ENCODE data around the gene IFI27L2.

The IFI27L2 gene

GRCh38 chr14:94115058-94115591 lies 14.3 kb downstream of the IFI27L2 start:
- H3K4me1 Mint-ChIP-seq, result peaks cover 63% of the 10 kb centered on the region
- no peak overlapping the region for H3K27ac Mint-ChIP-seq
- no peaks in the 10 kb centered on the region for H3K36me3 Mint-ChIP-seq (ENCODE audit: low read depth)
- H3K27me3 Mint-ChIP-seq (ENCODE audit: low read depth, poor library complexity), result no peaks in the 10 kb centered on the region
- no peak overlapping the region for H3K4me3 Mint-ChIP-seq
- H3K9me3 Mint-ChIP-seq, result peaks cover 7% of the 10 kb centered on the region
- TF ChIP-seq CTCF (IDR thresholded peaks at IDR 0.05), result no peak
- no peak for DNase-seq

- peaks cover 4% of the 10 kb centered on the region for H3K9me3 Mint-ChIP-seq
- H3K36me3 Mint-ChIP-seq (ENCODE audit: low read depth), result no peaks in the 10 kb centered on the region
- H3K27me3 Mint-ChIP-seq (ENCODE audit: low read depth, poor library complexity), result peaks cover under 1% of the 10 kb centered on the region
- no peak overlapping the region for H3K4me3 Mint-ChIP-seq
- peak overlapping the region; percentile 77 for H3K27ac Mint-ChIP-seq
- DNase-seq, result no peak
- TF ChIP-seq CTCF (IDR thresholded peaks at IDR 0.05), result no peak
- peaks cover 67% of the 10 kb centered on the region for H3K4me1 Mint-ChIP-seq
Observed at GRCh38 chr14:94114589-94115057, 14.8 kb downstream of the IFI27L2 start.

GRCh38 chr14:94113908-94114588 lies 15.4 kb downstream of the IFI27L2 start:
- DNase-seq, result no peak
- Mint-ChIP-seq H3K27me3 (ENCODE audit: low read depth, poor library complexity) (peaks cover 3% of the 10 kb centered on the region), H3K36me3 (ENCODE audit: low read depth) (no peaks in the 10 kb centered on the region), H3K9me3 (no peaks in the 10 kb centered on the region), H3K4me3 (no peak overlapping the region), H3K4me1 (peaks cover 67% of the 10 kb centered on the region), H3K27ac (peak overlapping the region; percentile 77)
- TF ChIP-seq CTCF (IDR thresholded peaks at IDR 0.05), result no peak

GRCh38 chr14:94113490-94113889 lies 15.9 kb downstream of the IFI27L2 start:
- H3K27ac Mint-ChIP-seq, result no peak overlapping the region
- H3K9me3 Mint-ChIP-seq, result no peaks in the 10 kb centered on the region
- TF ChIP-seq CTCF (IDR thresholded peaks at IDR 0.05), result no peak
- H3K4me3 Mint-ChIP-seq, result no peak overlapping the region
- no peaks in the 10 kb centered on the region for H3K36me3 Mint-ChIP-seq (ENCODE audit: low read depth)
- H3K27me3 Mint-ChIP-seq (ENCODE audit: low read depth, poor library complexity), result peaks cover 3% of the 10 kb centered on the region
- no peak for DNase-seq
- H3K4me1 Mint-ChIP-seq, result peaks cover 67% of the 10 kb centered on the region

GRCh38 chr14:94113073-94113472 lies 16.3 kb downstream of the IFI27L2 start:
- peaks cover under 1% of the 10 kb centered on the region for H3K36me3 Mint-ChIP-seq (ENCODE audit: low read depth)
- no peak overlapping the region for H3K4me3 Mint-ChIP-seq
- peaks cover 67% of the 10 kb centered on the region for H3K4me1 Mint-ChIP-seq
- H3K27ac Mint-ChIP-seq, result no peak overlapping the region
- no peak for DNase-seq
- no peak for TF ChIP-seq CTCF (IDR thresholded peaks at IDR 0.05)
- H3K27me3 Mint-ChIP-seq (ENCODE audit: low read depth, poor library complexity), result peaks cover 3% of the 10 kb centered on the region
- no peaks in the 10 kb centered on the region for H3K9me3 Mint-ChIP-seq

Measured in nephron progenitor cell (in vitro differentiated cells).